GM23248 (cell line): ENCODE data around the gene NT5DC3. TPM values are rescaled to one million over a fixed set of nuclear protein-coding genes. Genes with fewer than 3 reads are reported as not detected.
A peak's percentile ranks its signal among the peaks of the same experiment; 100 is the strongest.

Experiments
- DNase-seq: peaks from one replicate; pipeline ENCODE4 v3.0.0-alpha.2; 2015
- H2AFZ ChIP-seq: fragments of 200-600 bp; sonication (generic); 2 replicates; pipeline ENCODE4 v1.6.1; 2016; ENCODE audit warnings: antibody characterized with exemption
- H3F3A ChIP-seq: fragments of 200-600 bp; sonication (generic); 2 replicates; pipeline ENCODE4 v1.6.1; 2016; ENCODE audit warnings: mild to moderate bottlenecking, antibody characterized with exemption, mixed run types; ENCODE audit not compliant: insufficient read depth
- H3K27ac ChIP-seq: fragments of 200-600 bp; sonication (generic); 2 replicates; pipeline ENCODE4 v1.5.1; 2016; ENCODE audit warnings: mild to moderate bottlenecking
- H3K27me3 ChIP-seq: fragments of 200-600 bp; sonication (generic); replicated peaks from 2 replicates; pipeline ENCODE4 v1.6.1; 2016; ENCODE audit warnings: mild to moderate bottlenecking; ENCODE audit not compliant: insufficient read depth
- H3K36me3 ChIP-seq: fragments of 200-600 bp; sonication (generic); 2 replicates; pipeline ENCODE4 v1.6.1; 2016; ENCODE audit warnings: low read depth, mild to moderate bottlenecking
- H3K4me1 ChIP-seq: fragments of 200-600 bp; sonication (generic); 2 replicates; pipeline ENCODE4 v1.6.1; 2016; ENCODE audit warnings: mild to moderate bottlenecking; ENCODE audit not compliant: insufficient read depth
- H3K4me2 ChIP-seq: fragments of 200-600 bp; sonication (generic); one replicate; pipeline ENCODE4 v1.6.1; 2016; ENCODE audit warnings: mild to moderate bottlenecking; ENCODE audit not compliant: unreplicated experiment
- H3K4me3 ChIP-seq: fragments of 200-600 bp; sonication (generic); 2 replicates; pipeline ENCODE4 v1.5.1; 2016; ENCODE audit warnings: mild to moderate bottlenecking
- H3K79me2 ChIP-seq: fragments of 200-600 bp; sonication (generic); 2 replicates; pipeline ENCODE4 v1.6.1; 2016; ENCODE audit warnings: mild to moderate bottlenecking; ENCODE audit not compliant: insufficient read depth
- H3K9ac ChIP-seq: fragments of 200-600 bp; sonication (generic); 2 replicates; pipeline ENCODE4 v1.6.1; 2016; ENCODE audit warnings: mild to moderate bottlenecking
- H3K9me2 ChIP-seq: fragments of 200-600 bp; sonication (generic); 2 replicates; pipeline ENCODE4 v1.6.1; 2016; ENCODE audit warnings: mixed run types, mild to moderate bottlenecking, moderate library complexity; ENCODE audit not compliant: insufficient read depth
- H3K9me3 ChIP-seq: fragments of 200-600 bp; sonication (generic); one replicate; pipeline ENCODE4 v1.6.1; 2017; ENCODE audit warnings: low read depth
- H4K20me1 ChIP-seq: fragments of 200-600 bp; sonication (generic); 2 replicates; pipeline ENCODE4 v1.6.0; 2016; ENCODE audit not compliant: insufficient read depth
- EZH2 ChIP-seq: fragments of 200-600 bp; sonication (generic); IDR thresholded peaks from 2 replicates; pipeline ENCODE4 v1.6.1; 2018; ENCODE audit warnings: antibody characterized with exemption, mild to moderate bottlenecking; ENCODE audit not compliant: insufficient read depth, poor library complexity, severe bottlenecking
- EZH2phosphoT487 ChIP-seq: fragments of 200-600 bp; sonication (generic); IDR thresholded peaks from 2 replicates; pipeline ENCODE4 v1.6.1; 2018; ENCODE audit warnings: antibody characterized with exemption, moderate library complexity, mild to moderate bottlenecking, low read depth; ENCODE audit not compliant: insufficient read depth
- WGBS, 2 experiments: methylation state at CpG; one replicate each; pipeline ENCODE4 v1.1.6; 2015 to 2017; ENCODE audit warnings: low lambda C conversion rate in 2 of 2, low coverage in 1 of 2; ENCODE audit errors: missing lambda C conversion rate in 2 of 2; 5-methylcytosine and 5-hydroxymethylcytosine counted together
- in situ Hi-C: fragments of 300-500 bp; cut with MboI; formaldehyde crosslinking; loops from 2 replicates; pipeline ENCODE4 v1.15.0; 2020
- polyA plus RNA-seq: library from polyadenylated mRNA; unstranded; fragments of >200 nt; fragmentation: Nextera tagmentation; extraction: Ambion mirVana; gene quantifications from 2 replicates; pipeline ENCODE4 v1.2.1, GENCODE V29; 2016
- total RNA-seq: library from RNA; depleted of rRNA; stranded (reverse); fragments of >200 nt; shearing (Covaris generic); gene quantifications from 2 replicates; pipeline ENCODE4 v1.2.3, GENCODE V29; 2014

Gene NT5DC3
- total and polyA plus RNA-seq, 2 experiments from 2014 or later = 3.4 to 5.2 TPM

DNA sequence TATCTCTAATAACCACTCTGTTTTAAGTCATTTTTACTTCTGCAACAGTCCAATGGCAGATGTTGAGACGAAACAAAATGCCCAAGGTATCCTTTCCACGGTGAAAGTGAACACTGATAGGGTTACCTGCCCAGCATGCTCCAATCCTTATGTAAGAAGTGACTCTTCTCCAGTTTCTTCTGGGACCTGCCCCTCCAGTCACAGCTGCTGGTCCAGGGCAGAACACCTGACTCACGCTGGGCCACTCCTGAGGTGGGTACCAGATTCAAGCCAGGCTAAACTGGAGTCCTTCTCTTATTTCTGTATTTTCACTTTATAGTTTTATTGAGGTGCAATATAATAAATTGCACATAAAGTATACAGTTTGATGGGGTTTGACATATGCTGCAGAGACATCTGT lies 16.7 kb downstream of the NT5DC3 start:
- H3K27me3 ChIP-seq = no peaks in the 10 kb centered on the region
- no peak overlapping the region for H3K4me3 ChIP-seq
- peaks cover 76% of the 10 kb centered on the region for H3K79me2 ChIP-seq
- H3K36me3 ChIP-seq = no peaks in the 10 kb centered on the region
- peaks cover 14% of the 10 kb centered on the region for H3F3A ChIP-seq
- H2AFZ ChIP-seq = no peak overlapping the region
- no peaks in the 10 kb centered on the region for H3K9me2 ChIP-seq
- peaks cover 19% of the 10 kb centered on the region for H3K4me1 ChIP-seq
- no peaks in the 10 kb centered on the region for H3K9me3 ChIP-seq
- TF ChIP-seq EZH2phosphoT487 (no peak), EZH2 (no peak)
- H3K4me2 ChIP-seq = no peak overlapping the region
- in situ Hi-C loops = no loop called here
- H3K27ac ChIP-seq = no peak overlapping the region
- 94% methylated on average over 3 of the region's 3 CpGs for WGBS, 2 experiments
- H3K9ac ChIP-seq = no peak overlapping the region
- H4K20me1 ChIP-seq = no peaks in the 10 kb centered on the region
- no peak for DNase-seq

- H3K9ac ChIP-seq = no peak overlapping the region
- H4K20me1 ChIP-seq = no peaks in the 10 kb centered on the region
- H3K27me3 ChIP-seq = no peaks in the 10 kb centered on the region
- in situ Hi-C loops = no loop called here
- H3K79me2 ChIP-seq = peaks cover 71% of the 10 kb centered on the region
- H3K9me2 ChIP-seq = no peaks in the 10 kb centered on the region
- DNase-seq = no peak
- H3F3A ChIP-seq = peaks cover 14% of the 10 kb centered on the region
- H3K9me3 ChIP-seq = no peaks in the 10 kb centered on the region
- no peak for TF ChIP-seq EZH2
- no peak for TF ChIP-seq EZH2phosphoT487
- H3K4me2 ChIP-seq = no peak overlapping the region
- no peak overlapping the region for H2AFZ ChIP-seq
- peaks cover 19% of the 10 kb centered on the region for H3K4me1 ChIP-seq
- no peak overlapping the region for H3K4me3 ChIP-seq
- H3K36me3 ChIP-seq = no peaks in the 10 kb centered on the region
- H3K27ac ChIP-seq = no peak overlapping the region
These were observed 17.2 kb downstream of the NT5DC3 start for GRCh38 chr12:103823871-103824270.

GRCh38 chr12:103821773-103822172 lies 19.3 kb downstream of the NT5DC3 start:
- Histone ChIP-seq H3K36me3 (no peaks in the 10 kb centered on the region), H3K27me3 (no peaks in the 10 kb centered on the region), H3K79me2 (peaks cover 70% of the 10 kb centered on the region), H3F3A (peaks cover 14% of the 10 kb centered on the region), H3K9ac (no peak overlapping the region), H3K4me2 (peak overlapping the region; percentile 6), H3K9me3 (no peaks in the 10 kb centered on the region), H3K4me3 (no peak overlapping the region), H2AFZ (no peak overlapping the region), H3K9me2 (no peaks in the 10 kb centered on the region), H3K4me1 (peaks cover 19% of the 10 kb centered on the region), H3K27ac (no peak overlapping the region), H4K20me1 (no peaks in the 10 kb centered on the region)
- TF ChIP-seq EZH2phosphoT487 = no peak
- TF ChIP-seq EZH2 = no peak
- DNase-seq = peak; percentile 42
- in situ Hi-C loops = no loop called here
- WGBS, 2 experiments = 78 to 86% methylated on average over 1 of the region's 1 CpG

GRCh38 chr12:103820881-103821489 lies 20.0 kb downstream of the NT5DC3 start:
- in situ Hi-C loops = no loop called here
- Histone ChIP-seq H3K79me2 (peaks cover 70% of the 10 kb centered on the region), H3K4me3 (no peak overlapping the region), H3K9me2 (no peaks in the 10 kb centered on the region), H3K4me1 (peaks cover 19% of the 10 kb centered on the region), H3K36me3 (no peaks in the 10 kb centered on the region), H2AFZ (no peak overlapping the region), H3K4me2 (peak overlapping the region; percentile 6), H3F3A (peaks cover 14% of the 10 kb centered on the region), H3K27me3 (no peaks in the 10 kb centered on the region), H3K27ac (no peak overlapping the region), H3K9me3 (no peaks in the 10 kb centered on the region), H3K9ac (no peak overlapping the region), H4K20me1 (no peaks in the 10 kb centered on the region)
- DNase-seq = no peak
- TF ChIP-seq EZH2 = no peak
- no peak for TF ChIP-seq EZH2phosphoT487
- WGBS, 2 experiments = 47 to 49% methylated on average over 3 of the region's 3 CpGs

GRCh38 chr12:103820361-103820760 lies 20.7 kb downstream of the NT5DC3 start:
- Histone ChIP-seq H4K20me1 (no peaks in the 10 kb centered on the region), H2AFZ (no peak overlapping the region), H3K79me2 (peaks cover 70% of the 10 kb centered on the region), H3K4me2 (no peak overlapping the region), H3K36me3 (no peaks in the 10 kb centered on the region), H3K27me3 (no peaks in the 10 kb centered on the region), H3K4me1 (peaks cover 19% of the 10 kb centered on the region), H3K9ac (no peak overlapping the region), H3K27ac (no peak overlapping the region), H3F3A (peaks cover 14% of the 10 kb centered on the region), H3K9me2 (no peaks in the 10 kb centered on the region), H3K4me3 (no peak overlapping the region), H3K9me3 (no peaks in the 10 kb centered on the region)
- no peak for DNase-seq
- TF ChIP-seq EZH2 (no peak), EZH2phosphoT487 (no peak)
- in situ Hi-C loops = no loop called here
